Stimulated activated naive CD4-positive, alpha-beta T cell (primary cell): ENCODE results near the gene ZNF816.
"Not testable (repeated sequence)": the region's sequence is repeated elsewhere in the genome, so short reads cannot be mapped to it uniquely, and the experiment has no call there.

Experiments
- DNase-seq, 6 experiments: peaks; one replicate each; lab custom pipeline; 2025; lab: John Stamatoyannopoulos, UW

Gene ZNF816

GRCh38 chr19:52924641-52925040 is 38.0 kb downstream of the ZNF816 start:
- DNase-seq, result not testable (repeated sequence)

GRCh38 chr19:52923778-52924593 is 38.7 kb downstream of the ZNF816 start:
- no peak for DNase-seq

- peak; percentile 36 to 89 (median 83) for DNase-seq
Measured at GRCh38 chr19:52922841-52923777, 39.6 kb downstream of the ZNF816 start, which contains the start of gene ZNF888. TSS of gene ZNF888 (minus strand) at chr19:52923428. CDS start at chr19:52917873, 5,555 bp downstream.

- no peak for DNase-seq
Measured at GRCh38 chr19:52917531-52917930, 45.1 kb downstream of the ZNF816 start.

GRCh38 chr19:52910648-52911047 is 52.0 kb downstream of the ZNF816 start:
- no peak for DNase-seq

- DNase-seq, result not testable (repeated sequence)
Measured at GRCh38 chr19:52904052-52904780, 58.5 kb downstream of the ZNF816 start.

GRCh38 chr19:52901842-52902241 is 60.8 kb downstream of the ZNF816 start:
- no peak for DNase-seq
